ENCODE data around the gene VPS37B. TPM values are rescaled to one million over a fixed set of nuclear protein-coding genes. Genes with fewer than 3 reads are reported as not detected.

VPS37B gene
- total RNA-seq, 1 experiment from 2014 or later: 18.1 TPM

- no peak overlapping the region for H3K4me3 Mint-ChIP-seq
- no peak for DNase-seq (ENCODE audit: low spot score)
- H3K9me3 Mint-ChIP-seq: no peaks in the 10 kb centered on the region
- H3K27me3 Mint-ChIP-seq (ENCODE audit: low read depth): no peaks in the 10 kb centered on the region
- ChIA-PET POLR2A (no interaction called here), CTCF (interaction anchor here (0.5 to 1.0 kb wide), 2 partner anchors 11 to 97 kb away, joined by 3 read pairs; no protein-coding TSS in a partner anchor)
- ATAC-seq: no peak
- no peaks in the 10 kb centered on the region for H3K36me3 Mint-ChIP-seq
- H3K4me1 Mint-ChIP-seq: peaks cover 4% of the 10 kb centered on the region; the same call in 1 of the 2 replicates
- H3K27ac Mint-ChIP-seq: no peak overlapping the region
- TF ChIP-seq, protein P1, sequence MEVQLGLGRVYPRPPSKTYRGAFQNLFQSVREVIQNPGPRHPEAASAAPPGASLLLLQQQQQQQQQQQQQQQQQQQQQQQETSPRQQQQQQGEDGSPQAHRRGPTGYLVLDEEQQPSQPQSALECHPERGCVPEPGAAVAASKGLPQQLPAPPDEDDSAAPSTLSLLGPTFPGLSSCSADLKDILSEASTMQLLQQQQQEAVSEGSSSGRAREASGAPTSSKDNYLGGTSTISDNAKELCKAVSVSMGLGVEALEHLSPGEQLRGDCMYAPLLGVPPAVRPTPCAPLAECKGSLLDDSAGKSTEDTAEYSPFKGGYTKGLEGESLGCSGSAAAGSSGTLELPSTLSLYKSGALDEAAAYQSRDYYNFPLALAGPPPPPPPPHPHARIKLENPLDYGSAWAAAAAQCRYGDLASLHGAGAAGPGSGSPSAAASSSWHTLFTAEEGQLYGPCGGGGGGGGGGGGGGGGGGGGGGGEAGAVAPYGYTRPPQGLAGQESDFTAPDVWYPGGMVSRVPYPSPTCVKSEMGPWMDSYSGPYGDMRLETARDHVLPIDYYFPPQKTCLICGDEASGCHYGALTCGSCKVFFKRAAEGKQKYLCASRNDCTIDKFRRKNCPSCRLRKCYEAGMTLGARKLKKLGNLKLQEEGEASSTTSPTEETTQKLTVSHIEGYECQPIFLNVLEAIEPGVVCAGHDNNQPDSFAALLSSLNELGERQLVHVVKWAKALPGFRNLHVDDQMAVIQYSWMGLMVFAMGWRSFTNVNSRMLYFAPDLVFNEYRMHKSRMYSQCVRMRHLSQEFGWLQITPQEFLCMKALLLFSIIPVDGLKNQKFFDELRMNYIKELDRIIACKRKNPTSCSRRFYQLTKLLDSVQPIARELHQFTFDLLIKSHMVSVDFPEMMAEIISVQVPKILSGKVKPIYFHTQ (CRISPR knock-in tag; IDR thresholded peaks at IDR 0.05): no peak
- TF ChIP-seq, protein P2, sequence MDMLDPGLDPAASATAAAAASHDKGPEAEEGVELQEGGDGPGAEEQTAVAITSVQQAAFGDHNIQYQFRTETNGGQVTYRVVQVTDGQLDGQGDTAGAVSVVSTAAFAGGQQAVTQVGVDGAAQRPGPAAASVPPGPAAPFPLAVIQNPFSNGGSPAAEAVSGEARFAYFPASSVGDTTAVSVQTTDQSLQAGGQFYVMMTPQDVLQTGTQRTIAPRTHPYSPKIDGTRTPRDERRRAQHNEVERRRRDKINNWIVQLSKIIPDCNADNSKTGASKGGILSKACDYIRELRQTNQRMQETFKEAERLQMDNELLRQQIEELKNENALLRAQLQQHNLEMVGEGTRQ (CRISPR knock-in tag; IDR thresholded peaks at IDR 0.05): no peak
- TF ChIP-seq, protein P3, sequence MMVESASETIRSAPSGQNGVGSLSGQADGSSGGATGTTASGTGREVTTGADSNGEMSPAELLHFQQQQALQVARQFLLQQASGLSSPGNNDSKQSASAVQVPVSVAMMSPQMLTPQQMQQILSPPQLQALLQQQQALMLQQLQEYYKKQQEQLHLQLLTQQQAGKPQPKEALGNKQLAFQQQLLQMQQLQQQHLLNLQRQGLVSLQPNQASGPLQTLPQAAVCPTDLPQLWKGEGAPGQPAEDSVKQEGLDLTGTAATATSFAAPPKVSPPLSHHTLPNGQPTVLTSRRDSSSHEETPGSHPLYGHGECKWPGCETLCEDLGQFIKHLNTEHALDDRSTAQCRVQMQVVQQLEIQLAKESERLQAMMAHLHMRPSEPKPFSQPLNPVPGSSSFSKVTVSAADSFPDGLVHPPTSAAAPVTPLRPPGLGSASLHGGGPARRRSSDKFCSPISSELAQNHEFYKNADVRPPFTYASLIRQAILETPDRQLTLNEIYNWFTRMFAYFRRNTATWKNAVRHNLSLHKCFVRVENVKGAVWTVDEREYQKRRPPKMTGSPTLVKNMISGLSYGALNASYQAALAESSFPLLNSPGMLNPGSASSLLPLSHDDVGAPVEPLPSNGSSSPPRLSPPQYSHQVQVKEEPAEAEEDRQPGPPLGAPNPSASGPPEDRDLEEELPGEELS (CRISPR knock-in tag; IDR thresholded peaks at IDR 0.05): no peak
- TF ChIP-seq E2F4 (CRISPR knock-in tag; IDR thresholded peaks at IDR 0.05; ENCODE audit: borderline replicate concordance, low read depth) (no peak), JUN (CRISPR knock-in tag; IDR thresholded peaks at IDR 0.05) (no peak), CREB1 (CRISPR knock-in tag; IDR thresholded peaks at IDR 0.05) (no peak), MAX (CRISPR knock-in tag; IDR thresholded peaks at IDR 0.05) (no peak), NR2C2 (CRISPR knock-in tag; IDR thresholded peaks at IDR 0.05) (no peak), ERG (CRISPR knock-in tag; IDR thresholded peaks at IDR 0.05) (no peak), NR1H2 (CRISPR knock-in tag; IDR thresholded peaks at IDR 0.05) (no peak), OVOL2 (CRISPR knock-in tag; IDR thresholded peaks at IDR 0.05; ENCODE audit: borderline replicate concordance) (no peak), PRDM15 (CRISPR knock-in tag; IDR thresholded peaks at IDR 0.05) (no peak)
- TF ChIP-seq, protein P4, sequence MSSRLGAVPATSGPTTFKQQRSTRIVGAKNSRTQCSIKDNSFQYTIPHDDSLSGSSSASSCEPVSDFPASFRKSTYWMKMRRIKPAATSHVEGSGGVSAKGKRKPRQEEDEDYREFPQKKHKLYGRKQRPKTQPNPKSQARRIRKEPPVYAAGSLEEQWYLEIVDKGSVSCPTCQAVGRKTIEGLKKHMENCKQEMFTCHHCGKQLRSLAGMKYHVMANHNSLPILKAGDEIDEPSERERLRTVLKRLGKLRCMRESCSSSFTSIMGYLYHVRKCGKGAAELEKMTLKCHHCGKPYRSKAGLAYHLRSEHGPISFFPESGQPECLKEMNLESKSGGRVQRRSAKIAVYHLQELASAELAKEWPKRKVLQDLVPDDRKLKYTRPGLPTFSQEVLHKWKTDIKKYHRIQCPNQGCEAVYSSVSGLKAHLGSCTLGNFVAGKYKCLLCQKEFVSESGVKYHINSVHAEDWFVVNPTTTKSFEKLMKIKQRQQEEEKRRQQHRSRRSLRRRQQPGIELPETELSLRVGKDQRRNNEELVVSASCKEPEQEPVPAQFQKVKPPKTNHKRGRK (CRISPR knock-in tag; IDR thresholded peaks at IDR 0.05; ENCODE audit: borderline replicate concordance): no peak
Measured at GRCh38 chr12:122856999-122857671, 38.8 kb downstream of the VPS37B start.
